ENCODE data around the gene KRTAP5-2.
"Not testable (repeated sequence)": the region's sequence is repeated elsewhere in the genome, so short reads cannot be mapped to it uniquely, and the experiment has no call there.

The KRTAP5-2 gene

GRCh38 chr11:1586699-1587098, 11.4 kb downstream of the KRTAP5-2 start:
- no peak for DNase-seq

DNA sequence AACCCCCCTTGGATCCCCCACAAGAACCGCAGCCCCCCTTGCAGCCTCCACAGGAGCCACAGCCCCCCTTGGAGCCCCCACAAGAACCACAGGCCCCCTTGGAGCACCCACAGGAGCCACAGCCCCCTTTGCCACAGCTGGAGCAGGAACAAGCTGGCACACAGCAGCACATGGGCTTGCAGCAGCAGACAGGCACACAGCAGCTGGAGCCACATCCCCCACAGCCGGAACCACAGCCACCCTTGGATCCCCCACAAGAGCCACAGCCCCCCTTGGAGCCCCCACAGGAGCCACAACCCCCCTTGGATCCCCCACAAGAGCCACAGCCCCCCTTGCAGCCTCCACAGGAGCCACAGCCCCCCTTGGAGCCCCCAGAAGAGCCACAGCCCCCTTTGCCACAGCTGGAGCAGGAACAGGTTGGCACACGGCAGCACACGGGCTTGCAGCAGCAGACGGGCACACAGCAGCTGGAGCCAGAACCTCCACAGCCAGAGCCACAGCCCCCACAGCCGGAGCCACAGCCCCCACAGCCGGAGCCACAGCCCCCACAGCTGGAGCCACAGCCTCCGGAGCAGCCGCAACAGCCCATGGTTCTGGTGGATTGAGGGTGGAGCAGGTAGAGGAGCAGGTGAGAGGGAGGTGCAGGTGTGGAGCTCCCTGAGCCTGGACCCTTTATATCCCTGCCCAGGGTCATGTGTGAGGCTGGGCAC, 13.3 kb downstream of the KRTAP5-2 start, which contains the start of gene KRTAP5-1:
Gene KRTAP5-1, minus strand, starts transcription at position 623 of the 710 bp plus-strand sequence. Its CDS starts 34 bp downstream, at position 589.
- not testable (repeated sequence) for DNase-seq

DNA sequence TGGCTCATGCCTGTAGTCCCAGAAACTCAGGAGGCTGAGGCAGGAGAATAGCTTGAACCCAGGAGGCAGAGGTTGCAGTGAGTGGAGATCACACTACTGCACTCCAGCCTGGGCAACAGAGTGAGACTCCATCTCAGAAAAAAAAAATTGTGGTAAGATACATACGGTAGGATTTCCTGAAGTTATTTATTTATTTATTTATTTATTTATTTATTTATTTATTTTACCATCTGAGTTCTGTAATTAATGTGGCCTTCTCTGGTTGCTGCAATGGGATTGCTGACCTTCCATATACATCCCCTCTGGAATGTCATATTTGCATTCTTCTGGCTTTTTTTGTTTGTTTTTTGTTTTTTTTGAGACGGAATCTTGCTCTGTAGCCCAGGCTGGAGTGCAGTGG, 15.2 kb downstream of the KRTAP5-2 start:
- not testable (repeated sequence) for DNase-seq

GRCh38 chr11:1581976-1582375, 16.1 kb downstream of the KRTAP5-2 start:
- DNase-seq, result no peak

GRCh38 chr11:1576825-1577224, 21.3 kb downstream of the KRTAP5-2 start:
- DNase-seq, result no peak

DNA sequence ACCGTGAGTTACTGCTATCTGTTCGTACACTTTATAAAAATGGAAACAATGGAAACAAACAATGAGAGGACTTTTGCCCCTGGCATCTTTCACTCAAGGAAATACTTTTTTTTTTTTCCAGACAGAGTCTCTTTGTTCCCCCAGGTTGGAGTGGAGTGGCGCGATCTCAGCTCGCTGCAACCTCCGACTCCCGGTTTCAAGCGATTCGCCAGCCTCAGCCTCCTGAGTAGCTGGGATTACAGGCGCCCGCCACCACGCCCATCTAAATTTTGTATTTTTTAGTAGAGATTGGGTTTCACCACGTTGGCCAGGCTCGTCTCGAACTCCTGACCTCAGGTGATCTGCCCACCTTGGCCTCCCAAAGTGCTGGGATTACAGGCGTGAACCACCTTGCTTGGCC, 22.3 kb downstream of the KRTAP5-2 start:
- not testable (repeated sequence) for DNase-seq

DNA sequence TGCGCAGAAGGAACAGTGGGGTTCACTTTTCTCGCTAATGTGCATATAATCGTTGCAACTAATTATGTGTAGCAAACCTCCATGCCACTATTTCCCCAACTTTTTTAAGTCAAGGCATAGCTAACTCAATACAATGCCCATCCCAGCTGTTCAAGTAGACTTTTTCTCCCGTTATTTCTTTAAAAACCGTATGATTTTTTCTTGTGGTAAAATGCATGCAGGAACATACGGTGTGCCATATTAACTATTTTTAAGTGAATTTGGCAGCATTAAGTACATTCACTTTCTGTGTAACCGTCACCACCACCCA, 23.2 kb downstream of the KRTAP5-2 start:
- DNase-seq, result no peak

GRCh38 chr11:1574238-1574932, 23.7 kb downstream of the KRTAP5-2 start:
- DNase-seq, result no peak

GRCh38 chr11:1573903-1574237, 24.2 kb downstream of the KRTAP5-2 start:
- no peak for DNase-seq

DNA sequence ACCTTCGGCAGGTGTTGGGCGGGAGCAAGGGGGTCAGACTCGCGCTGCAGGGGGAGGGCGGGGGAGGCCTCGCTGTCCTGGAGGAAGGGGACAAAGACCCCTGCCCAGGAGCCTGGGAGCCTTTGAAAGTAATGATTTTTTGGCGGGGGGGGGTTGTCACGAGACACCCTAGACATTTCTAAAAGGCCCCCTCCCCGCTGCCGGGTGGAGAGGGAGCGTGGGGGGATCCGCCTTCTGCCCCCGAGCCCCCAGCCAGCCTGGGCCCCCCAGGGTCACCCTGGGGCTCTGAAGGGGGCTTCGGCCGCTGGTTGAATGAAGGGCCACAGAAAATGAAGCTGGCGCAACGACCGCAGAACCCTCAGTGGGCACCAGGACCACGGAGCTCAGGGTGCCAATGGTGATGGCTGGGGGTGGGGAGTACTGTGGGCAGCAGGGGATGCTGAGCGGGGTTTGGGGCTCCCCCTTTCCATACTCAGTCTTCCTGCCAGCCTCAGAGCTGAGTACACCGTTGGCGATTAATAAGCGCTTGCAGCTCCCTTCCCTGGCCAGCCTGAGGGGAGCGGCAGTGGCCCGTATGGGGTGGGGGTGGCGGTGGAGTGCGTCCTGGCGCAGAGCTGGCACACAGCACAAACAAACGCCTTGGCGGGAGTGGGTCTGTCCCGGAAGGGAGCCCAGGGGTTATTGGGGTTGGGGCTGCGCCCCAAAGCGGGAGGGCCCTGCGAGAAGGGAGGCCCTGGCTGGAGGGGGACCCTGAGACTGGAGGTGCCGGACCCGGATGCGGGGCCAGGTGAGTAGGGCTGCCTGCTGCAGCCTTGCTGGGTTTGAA, 24.8 kb downstream of the KRTAP5-2 start:
- no peak for DNase-seq

DNA sequence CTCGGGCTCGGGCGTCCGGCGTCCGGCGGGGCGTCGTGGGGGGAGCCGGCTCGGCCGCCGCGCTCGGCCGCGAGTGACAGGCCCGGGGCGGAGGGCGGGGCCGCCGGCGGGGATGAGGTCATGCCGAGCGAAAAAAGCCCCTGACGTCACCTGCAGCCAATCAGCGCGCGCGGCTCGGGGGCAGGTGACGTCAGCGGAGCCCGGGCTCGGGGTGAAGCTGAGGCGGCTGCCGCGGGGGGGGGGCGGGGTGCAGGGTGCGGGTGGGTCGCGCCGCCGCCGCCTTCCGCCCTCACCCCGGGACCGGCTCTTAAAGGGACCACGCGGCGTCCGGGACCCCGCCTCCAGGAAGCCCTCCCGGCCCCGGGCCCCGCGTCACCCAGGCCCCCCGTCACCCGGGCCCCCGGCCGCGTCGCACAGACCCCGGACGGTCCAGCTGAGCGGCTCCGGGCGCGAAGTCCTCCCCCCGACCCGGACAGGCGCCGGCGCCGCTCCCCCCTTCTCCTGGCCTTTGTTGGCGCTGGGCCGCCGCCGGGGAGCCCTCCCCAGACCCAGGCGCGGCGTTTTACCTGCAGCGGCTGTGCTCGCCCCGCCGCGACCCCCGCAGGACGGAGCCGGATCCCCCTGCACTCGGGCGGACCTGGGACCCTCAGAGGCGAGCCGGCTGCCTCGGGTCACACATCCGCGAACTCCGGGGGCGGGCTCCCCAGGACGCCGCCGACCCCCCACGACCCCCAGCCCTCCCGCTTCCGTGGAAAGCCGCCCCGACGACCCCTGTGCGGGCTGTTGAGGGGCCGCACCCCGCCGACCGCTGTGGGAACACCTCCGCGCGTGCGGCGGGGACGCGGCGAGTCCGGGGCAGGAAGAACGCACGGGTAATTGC, 25.7 kb downstream of the KRTAP5-2 start, which contains the start of gene DUSP8:
Gene DUSP8, minus strand, starts transcription at position 75 of the 880 bp plus-strand sequence. CDS start 6,445 bp downstream, outside the sequence.
- DNase-seq, result peak; percentile 26

DNA sequence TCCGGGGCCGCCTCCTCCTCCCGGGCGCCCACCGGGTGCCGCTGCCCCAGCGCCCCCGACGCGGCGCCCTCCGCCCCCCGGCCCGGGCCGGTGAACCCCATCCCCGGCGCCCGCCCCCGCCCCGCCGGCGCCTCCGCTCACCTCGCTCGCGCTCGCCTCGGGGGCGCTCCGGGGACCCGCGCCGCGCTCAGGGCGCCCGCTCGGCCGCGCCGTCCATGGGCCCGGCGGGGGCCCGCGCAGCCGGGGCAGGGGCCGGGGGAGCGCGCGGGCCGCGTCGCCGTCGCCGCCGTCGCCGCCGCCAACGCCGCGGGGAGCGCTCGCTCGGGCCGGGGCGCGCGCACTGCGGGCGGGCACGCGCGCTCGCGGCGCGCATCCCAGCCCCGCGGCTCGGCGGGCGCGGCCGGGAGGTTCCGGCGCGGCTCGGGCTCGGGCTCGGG, 26.3 kb downstream of the KRTAP5-2 start:
- no peak for DNase-seq

- DNase-seq, result no peak
Measured at GRCh38 chr11:1570896-1571759, 27.0 kb downstream of the KRTAP5-2 start.

DNA sequence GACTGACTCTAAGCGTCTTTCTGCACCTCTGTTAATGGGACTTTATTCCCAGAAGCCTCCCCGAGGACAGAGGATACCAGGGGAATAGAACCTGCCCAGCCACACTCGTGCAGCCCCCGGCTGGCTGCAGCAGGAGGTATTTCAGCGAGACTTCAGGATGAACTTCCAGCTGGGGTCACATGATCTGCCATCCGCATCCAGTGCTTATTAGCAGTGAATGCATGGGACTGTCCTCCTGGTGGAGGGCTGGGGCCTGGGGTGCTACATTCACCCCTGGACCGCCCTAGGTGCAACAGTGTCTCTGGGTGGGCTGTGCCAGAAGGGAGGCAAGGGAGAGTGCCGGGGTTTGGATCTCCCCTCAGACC, 27.6 kb downstream of the KRTAP5-2 start:
- no peak for DNase-seq

GRCh38 chr11:1570001-1570453, 28.1 kb downstream of the KRTAP5-2 start:
- no peak for DNase-seq

DNA sequence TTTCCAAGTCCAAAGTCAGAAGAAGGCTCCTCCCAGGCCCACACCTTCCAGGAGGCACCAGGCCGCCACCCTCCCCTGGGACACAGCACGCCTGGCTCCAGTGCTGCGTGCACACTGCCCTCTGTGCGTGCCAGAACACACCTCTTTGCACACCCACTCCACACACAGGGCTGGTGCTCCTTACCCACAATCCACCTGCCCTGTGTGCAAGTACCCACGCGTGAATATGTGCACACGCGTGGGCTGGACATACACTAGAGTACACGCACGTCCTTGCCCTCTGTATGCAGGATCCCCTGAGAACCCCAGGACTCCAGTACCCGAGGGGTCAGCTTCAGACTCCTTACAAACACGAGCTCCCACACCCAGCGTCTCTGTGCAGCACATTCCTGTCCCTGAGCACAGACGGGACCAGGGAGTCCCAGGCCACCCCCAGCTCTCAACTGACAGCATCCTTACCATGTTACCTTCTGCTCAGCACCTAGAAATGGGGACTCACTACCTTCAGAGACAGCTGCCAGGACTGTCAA, 28.8 kb downstream of the KRTAP5-2 start:
- DNase-seq, result no peak

GRCh38 chr11:1568441-1568911, 29.6 kb downstream of the KRTAP5-2 start:
- no peak for DNase-seq

DNA sequence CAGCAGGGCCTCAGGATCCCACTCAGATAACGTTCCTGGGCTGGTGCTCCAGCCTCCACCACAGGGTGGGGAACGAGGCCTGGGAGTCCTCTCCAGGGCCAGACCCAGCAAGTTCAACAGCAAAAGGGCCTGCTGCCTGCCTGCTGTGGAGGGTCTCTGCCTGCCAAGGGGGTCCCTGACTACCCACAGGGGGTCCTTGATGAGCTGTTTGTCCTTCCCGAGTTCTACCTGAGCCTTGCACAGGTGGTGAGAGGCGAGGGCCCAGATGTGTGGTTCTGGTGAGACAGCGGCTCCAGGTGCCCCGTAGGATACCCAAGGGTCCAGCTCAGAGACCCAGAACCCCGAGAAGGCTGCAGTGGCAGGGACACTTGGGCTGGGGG, 30.4 kb downstream of the KRTAP5-2 start:
- DNase-seq, result no peak

- DNase-seq, result no peak
Measured at GRCh38 chr11:1567052-1567720, 30.9 kb downstream of the KRTAP5-2 start.

DNA sequence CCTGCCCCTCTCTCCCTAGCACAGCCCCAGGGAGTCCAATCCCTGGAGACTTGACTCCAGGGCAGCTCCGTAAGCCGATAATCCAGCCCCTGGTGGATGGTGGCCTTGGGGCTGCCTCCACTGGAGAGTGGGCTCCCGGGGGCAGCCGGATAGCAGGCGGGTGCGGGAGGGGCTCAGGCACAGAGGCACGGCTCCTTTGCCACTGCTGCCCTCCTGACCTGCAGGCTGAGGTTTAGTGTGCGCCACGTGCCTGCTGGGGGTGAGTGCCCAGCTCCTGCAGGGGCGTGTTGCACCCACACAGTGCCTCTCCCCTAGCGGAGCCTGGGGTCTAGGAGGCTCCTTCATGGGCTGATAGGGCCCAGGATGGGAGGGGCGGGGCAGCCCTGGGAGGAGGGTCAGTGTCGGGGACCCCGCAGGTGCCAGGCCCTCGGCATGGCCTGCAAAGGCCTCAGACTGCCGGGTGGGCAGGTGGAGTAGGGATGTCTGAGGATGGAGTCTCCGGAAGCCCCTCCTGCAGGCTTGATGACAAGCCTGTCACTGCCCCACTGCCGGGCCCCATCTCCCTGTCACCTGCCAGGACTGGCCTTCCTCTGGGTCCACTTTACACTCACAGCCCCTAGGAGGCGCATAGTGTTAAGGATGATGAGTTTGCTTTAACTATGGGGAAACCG, 31.6 kb downstream of the KRTAP5-2 start:
- DNase-seq, result no peak

Data from GDM1 (cell line).